Dendritic cell treated with granulocyte-macrophage colony-stimulating factor and Interleukin-4, amounts not matched to agents 40 ng/mL and 50 ng/mL, for 4 days (primary cell): ENCODE measurements around the gene PDGFRB.

Experiments
- H3K27ac Mint-ChIP-seq: one replicate; pipeline ENCODE4 v1.8.0; 2022; ENCODE audit warnings: mild to moderate bottlenecking, mixed read lengths
- H3K27me3 Mint-ChIP-seq: one replicate; pipeline ENCODE4 v1.8.0; 2022; ENCODE audit warnings: mild to moderate bottlenecking, mixed read lengths
- H3K36me3 Mint-ChIP-seq: one replicate; pipeline ENCODE4 v1.8.0; 2022; ENCODE audit warnings: low read depth, mixed read lengths
- H3K4me1 Mint-ChIP-seq: one replicate; pipeline ENCODE4 v1.8.0; 2022; ENCODE audit warnings: low read depth, mixed read lengths
- H3K4me3 Mint-ChIP-seq: one replicate; pipeline ENCODE4 v1.8.0; 2022; ENCODE audit warnings: mild to moderate bottlenecking, moderate library complexity, mixed read lengths
- H3K9me3 Mint-ChIP-seq: one replicate; pipeline ENCODE4 v1.8.0; 2022; ENCODE audit warnings: mixed read lengths
- intact Hi-C: fragments of 100-400 bp; cut with micrococcal nuclease; formaldehyde crosslinking; loops from one replicate; pipeline ENCODE4 v1.15.0; 2022

Gene PDGFRB

GRCh38 chr5:150155258-150156026 lies at the start of gene PDGFRB:
TSS of gene PDGFRB (minus strand) at chr5:150155845. CDS start at chr5:150137047, 18,798 bp downstream.
- Mint-ChIP-seq H3K4me1 (peaks cover 29% of the 10 kb centered on the region), H3K9me3 (no peaks in the 10 kb centered on the region), H3K27me3 (peaks cover 44% of the 10 kb centered on the region), H3K36me3 (no peaks in the 10 kb centered on the region), H3K27ac (no peak within 1 kb of the TSS), H3K4me3 (peak within 1 kb of the TSS; percentile 61)
- intact Hi-C loops: no loop called here

DNA sequence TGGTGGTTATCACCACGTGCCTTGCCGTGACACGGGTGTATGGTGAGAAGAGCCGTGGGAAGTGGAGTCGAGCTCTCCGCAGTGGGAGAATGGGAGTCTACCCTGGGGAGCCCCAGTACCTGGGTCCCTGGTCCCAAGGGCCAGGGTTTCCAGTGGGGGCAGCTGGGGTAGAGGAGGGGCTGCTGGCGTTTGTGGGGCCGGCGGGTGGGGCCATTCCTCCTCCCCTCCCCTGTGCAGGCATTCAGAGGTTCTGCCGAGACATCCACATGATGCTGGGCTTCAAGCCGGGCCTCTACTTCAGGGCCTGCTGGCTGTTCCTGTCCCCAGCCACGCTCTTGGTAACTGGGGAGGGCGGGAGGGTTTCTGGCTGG lies 48.9 kb upstream of the PDGFRB start:
- intact Hi-C loops: no loop called here

DNA sequence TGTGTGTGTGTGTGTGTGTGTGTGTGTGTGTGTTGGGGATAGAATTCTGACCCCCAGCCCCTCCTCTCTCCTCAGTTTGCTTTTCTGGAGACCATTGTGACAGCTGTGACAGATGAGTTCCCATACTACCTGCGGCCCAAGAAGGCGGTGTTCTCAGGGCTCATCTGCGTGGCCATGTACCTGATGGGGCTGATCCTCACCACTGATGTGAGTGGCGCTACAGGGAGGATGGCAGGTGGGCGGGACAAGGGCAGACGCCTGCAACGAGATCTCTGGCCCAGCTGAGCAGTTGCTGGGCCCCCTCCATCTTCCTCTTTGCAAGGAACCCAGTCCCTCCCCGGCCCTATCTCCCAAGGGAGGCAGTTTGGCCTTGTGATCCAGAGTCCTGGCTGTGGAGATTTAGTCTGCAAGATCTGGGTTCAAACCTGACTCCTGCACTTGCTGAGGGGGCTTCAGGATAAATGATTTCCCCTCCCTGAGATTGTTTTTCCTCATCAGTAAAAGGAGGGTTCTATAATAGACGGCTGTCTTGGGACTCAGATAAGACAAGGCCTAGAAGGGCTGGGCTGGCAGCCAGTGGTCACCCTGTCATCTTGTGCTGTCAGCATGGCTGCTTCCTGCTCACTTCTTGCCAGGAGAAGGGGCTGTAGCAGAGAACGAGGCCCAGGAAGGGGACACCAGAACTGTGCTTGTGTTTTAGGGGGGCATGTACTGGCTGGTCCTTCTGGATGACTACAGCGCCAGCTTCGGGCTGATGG lies 48.4 kb upstream of the PDGFRB start:
- Mint-ChIP-seq H3K4me3 (no peak overlapping the region), H3K9me3 (no peaks in the 10 kb centered on the region), H3K27ac (no peak overlapping the region), H3K27me3 (peaks cover 38% of the 10 kb centered on the region), H3K36me3 (no peaks in the 10 kb centered on the region), H3K4me1 (peaks cover 7% of the 10 kb centered on the region)
- intact Hi-C loops: no loop called here

More for the DNA sequence above, 48.9 kb upstream of the PDGFRB start:
- Mint-ChIP-seq H3K27me3 (peaks cover 38% of the 10 kb centered on the region), H3K27ac (no peak overlapping the region), H3K9me3 (no peaks in the 10 kb centered on the region), H3K4me3 (no peak overlapping the region), H3K4me1 (peaks cover 12% of the 10 kb centered on the region), H3K36me3 (no peaks in the 10 kb centered on the region)

- peaks cover 31% of the 10 kb centered on the region for H3K27me3 Mint-ChIP-seq
- no peak overlapping the region for H3K4me3 Mint-ChIP-seq
- H3K36me3 Mint-ChIP-seq: no peaks in the 10 kb centered on the region
- H3K4me1 Mint-ChIP-seq: no peaks in the 10 kb centered on the region
- intact Hi-C loops: no loop called here
- H3K27ac Mint-ChIP-seq: no peak overlapping the region
- H3K9me3 Mint-ChIP-seq: no peaks in the 10 kb centered on the region
Measured at GRCh38 chr5:150202501-150202900, 46.9 kb upstream of the PDGFRB start.

DNA sequence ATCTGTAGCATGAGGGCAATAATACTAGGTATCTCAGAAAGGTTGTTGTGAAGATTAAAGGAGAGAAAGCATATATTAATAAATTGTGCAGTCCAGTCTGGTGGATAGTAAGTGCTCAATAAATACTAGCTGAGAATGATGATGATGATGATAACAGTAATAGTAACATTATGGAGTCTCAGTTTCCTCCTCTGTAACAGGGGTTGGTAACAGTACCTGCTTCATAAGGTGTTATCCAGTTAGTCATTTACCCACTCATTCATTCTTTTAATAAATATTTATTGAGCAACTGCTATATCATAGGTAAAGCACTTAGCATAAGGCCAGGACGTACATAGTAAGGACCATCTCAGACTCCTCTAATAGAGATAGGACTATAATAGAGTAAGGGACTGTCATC lies 41.8 kb upstream of the PDGFRB start:
- H3K36me3 Mint-ChIP-seq: no peaks in the 10 kb centered on the region
- H3K27ac Mint-ChIP-seq: no peak overlapping the region
- peaks cover 52% of the 10 kb centered on the region for H3K27me3 Mint-ChIP-seq
- no peak overlapping the region for H3K4me3 Mint-ChIP-seq
- intact Hi-C loops: no loop called here
- H3K4me1 Mint-ChIP-seq: no peaks in the 10 kb centered on the region
- no peaks in the 10 kb centered on the region for H3K9me3 Mint-ChIP-seq

- H3K4me3 Mint-ChIP-seq: no peak overlapping the region
- H3K27me3 Mint-ChIP-seq: peaks cover 54% of the 10 kb centered on the region
- no peaks in the 10 kb centered on the region for H3K9me3 Mint-ChIP-seq
- H3K36me3 Mint-ChIP-seq: no peaks in the 10 kb centered on the region
- intact Hi-C loops: no loop called here
- H3K4me1 Mint-ChIP-seq: no peaks in the 10 kb centered on the region
- H3K27ac Mint-ChIP-seq: no peak overlapping the region
Measured at GRCh38 chr5:150196986-150197385, 41.3 kb upstream of the PDGFRB start.

DNA sequence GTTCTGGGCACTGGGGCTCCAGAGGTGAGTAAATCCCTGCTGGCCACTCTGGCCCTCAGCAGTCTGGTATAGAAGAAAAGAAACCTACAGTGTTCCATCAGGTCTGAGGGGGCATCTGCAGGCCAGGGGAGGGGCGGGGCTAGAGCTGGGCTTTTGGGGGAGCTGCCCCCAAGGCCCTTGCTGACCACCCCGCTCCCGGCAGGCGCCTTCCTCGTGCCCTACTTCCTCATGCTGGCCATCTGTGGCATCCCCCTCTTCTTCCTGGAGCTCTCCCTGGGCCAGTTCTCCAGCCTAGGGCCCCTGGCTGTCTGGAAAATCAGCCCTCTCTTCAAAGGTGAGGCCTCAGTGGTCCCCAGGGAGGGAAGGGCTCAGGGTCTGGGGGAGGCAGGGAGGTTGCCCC lies 40.9 kb upstream of the PDGFRB start:
- Mint-ChIP-seq H3K27ac (no peak overlapping the region), H3K27me3 (peaks cover 59% of the 10 kb centered on the region), H3K36me3 (no peaks in the 10 kb centered on the region), H3K9me3 (no peaks in the 10 kb centered on the region), H3K4me1 (no peaks in the 10 kb centered on the region), H3K4me3 (no peak overlapping the region)
- intact Hi-C loops: no loop called here

- H3K4me3 Mint-ChIP-seq: no peak overlapping the region
- no peak overlapping the region for H3K27ac Mint-ChIP-seq
- H3K36me3 Mint-ChIP-seq: no peaks in the 10 kb centered on the region
- H3K27me3 Mint-ChIP-seq: peaks cover 64% of the 10 kb centered on the region
- H3K9me3 Mint-ChIP-seq: no peaks in the 10 kb centered on the region
- intact Hi-C loops: no loop called here
- no peaks in the 10 kb centered on the region for H3K4me1 Mint-ChIP-seq
Measured at GRCh38 chr5:150195736-150196485, 40.3 kb upstream of the PDGFRB start.

DNA sequence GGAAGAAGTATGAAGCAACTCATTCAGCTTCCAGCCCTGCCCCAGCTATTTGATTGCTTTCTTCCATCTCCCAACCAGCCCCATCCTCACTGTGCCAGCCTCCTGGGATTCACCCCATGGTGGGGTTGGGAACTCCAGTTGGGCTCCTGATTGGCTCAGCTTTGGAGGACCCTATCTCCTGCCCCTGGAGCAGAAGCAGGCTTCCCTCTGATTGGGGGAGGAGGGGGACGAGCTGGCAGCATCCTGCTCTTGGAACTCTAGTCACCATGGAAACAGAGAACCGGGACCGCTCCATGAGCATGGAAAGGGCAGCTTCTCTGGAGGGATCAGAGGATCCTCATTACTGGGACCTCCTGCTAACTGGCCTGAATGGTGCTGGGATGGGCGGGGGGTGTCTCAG lies 36.8 kb upstream of the PDGFRB start:
- Mint-ChIP-seq H3K4me3 (no peak overlapping the region), H3K4me1 (no peaks in the 10 kb centered on the region), H3K27me3 (peaks cover 72% of the 10 kb centered on the region), H3K36me3 (no peaks in the 10 kb centered on the region), H3K9me3 (no peaks in the 10 kb centered on the region), H3K27ac (no peak overlapping the region)
- intact Hi-C loops: no loop called here

DNA sequence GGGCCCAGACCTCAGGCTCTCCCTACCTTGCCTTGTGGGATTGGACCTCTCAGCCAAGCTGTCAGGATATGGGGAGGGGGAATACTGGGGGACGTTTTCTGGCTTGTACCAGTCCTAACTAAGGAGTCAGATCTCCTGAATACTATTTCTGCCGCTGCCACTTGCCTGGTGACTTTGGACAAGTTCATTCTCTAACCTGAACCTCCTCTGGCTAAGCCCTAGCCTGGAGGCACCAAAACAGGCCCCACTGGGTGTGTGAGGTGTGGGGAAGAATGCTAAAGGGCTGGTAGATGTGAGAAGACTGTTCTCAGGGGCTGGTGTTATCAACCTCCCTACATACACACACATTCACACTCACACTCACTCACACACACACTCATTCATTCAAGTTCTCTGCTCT lies 35.3 kb upstream of the PDGFRB start:
- Mint-ChIP-seq H3K36me3 (no peaks in the 10 kb centered on the region), H3K9me3 (no peaks in the 10 kb centered on the region), H3K27ac (no peak overlapping the region), H3K27me3 (peaks cover 68% of the 10 kb centered on the region), H3K4me3 (no peak overlapping the region), H3K4me1 (peaks cover 11% of the 10 kb centered on the region)
- intact Hi-C loops: no loop called here

GRCh38 chr5:150190503-150190979 lies 34.9 kb upstream of the PDGFRB start:
- Mint-ChIP-seq H3K9me3 (no peaks in the 10 kb centered on the region), H3K4me1 (peaks cover 16% of the 10 kb centered on the region), H3K4me3 (no peak overlapping the region), H3K36me3 (no peaks in the 10 kb centered on the region), H3K27me3 (peaks cover 68% of the 10 kb centered on the region), H3K27ac (no peak overlapping the region)
- intact Hi-C loops: no loop called here

DNA sequence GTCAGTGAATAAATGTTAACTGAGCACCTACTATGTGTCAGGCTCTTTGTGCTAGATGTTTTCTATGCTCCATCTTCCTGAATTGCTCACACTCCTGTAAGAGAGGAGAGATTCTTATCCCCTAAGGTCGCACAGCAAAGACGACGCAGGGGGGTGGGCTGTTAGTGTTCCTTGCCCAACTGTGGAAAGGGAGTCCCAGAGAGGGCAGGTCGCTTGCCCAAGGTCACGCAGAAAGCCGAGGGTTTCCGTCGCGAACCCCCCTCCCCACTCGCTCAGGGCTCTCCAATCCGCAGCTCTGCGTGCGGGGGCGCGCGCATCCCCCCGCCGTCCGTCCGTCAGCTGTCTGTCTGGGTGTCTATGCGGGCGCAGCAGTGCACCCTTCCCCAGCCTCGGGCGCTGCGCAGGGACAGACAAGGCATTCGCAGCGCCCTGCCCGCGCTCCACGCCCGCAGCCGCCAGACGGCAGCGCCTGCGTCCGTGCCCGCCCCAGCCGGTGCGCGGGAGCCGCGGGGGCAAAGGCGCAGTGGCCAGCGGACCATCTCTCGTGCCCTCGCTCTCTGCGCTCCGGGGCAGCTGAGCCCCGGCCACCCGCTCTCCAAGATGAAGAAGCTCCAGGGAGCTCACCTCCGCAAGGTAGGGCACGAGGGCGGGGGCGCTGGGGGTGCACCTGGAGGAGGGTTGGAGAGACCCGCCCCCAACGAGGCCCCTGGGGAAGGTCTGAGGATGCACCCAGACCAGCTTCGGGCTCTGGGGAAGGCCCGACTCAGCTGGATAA lies 34.3 kb upstream of the PDGFRB start, which contains the start of gene SLC6A7:
Gene SLC6A7 (plus strand): TSS at position 335 of the 775 bp plus-strand sequence. CDS start 266 bp downstream, at position 601.
- intact Hi-C loops: no loop called here
- H3K27ac Mint-ChIP-seq: no peak within 1 kb of the TSS
- H3K9me3 Mint-ChIP-seq: no peaks in the 10 kb centered on the region
- H3K36me3 Mint-ChIP-seq: no peaks in the 10 kb centered on the region
- no peak within 1 kb of the TSS for H3K4me3 Mint-ChIP-seq
- peaks cover 22% of the 10 kb centered on the region for H3K4me1 Mint-ChIP-seq
- H3K27me3 Mint-ChIP-seq: peaks cover 64% of the 10 kb centered on the region

- Mint-ChIP-seq H3K36me3 (no peaks in the 10 kb centered on the region), H3K4me3 (no peak overlapping the region), H3K27me3 (peaks cover 64% of the 10 kb centered on the region), H3K9me3 (no peaks in the 10 kb centered on the region), H3K4me1 (peaks cover 28% of the 10 kb centered on the region), H3K27ac (no peak overlapping the region)
- intact Hi-C loops: no loop called here
Measured at GRCh38 chr5:150189326-150189725, 33.7 kb upstream of the PDGFRB start.
